ENCODE data around the gene DDX28.

DNA sequence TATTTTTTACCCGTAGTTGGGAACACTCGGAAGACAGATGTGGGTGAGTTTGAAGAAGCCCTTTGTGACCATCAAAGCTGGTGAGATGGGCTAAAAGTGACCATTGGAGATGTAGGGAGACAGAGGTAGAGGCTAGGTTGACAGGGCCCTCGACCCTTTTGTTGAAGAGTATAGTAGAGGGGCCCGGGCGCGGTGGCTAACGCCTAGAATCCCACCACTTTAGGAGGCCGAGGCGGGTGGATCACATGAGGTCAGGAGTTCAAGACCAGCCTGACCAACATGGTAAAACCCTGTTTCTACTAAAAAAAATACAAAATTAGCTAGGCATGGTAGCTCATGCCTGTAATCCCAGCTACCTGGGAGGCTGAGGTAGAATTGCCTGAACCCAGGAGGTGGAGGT is 45.9 kb upstream of the DDX28 start:
- TF ChIP-seq CHD4 (IDR thresholded peaks at IDR 0.05): no peak
- TF ChIP-seq, protein P1, sequence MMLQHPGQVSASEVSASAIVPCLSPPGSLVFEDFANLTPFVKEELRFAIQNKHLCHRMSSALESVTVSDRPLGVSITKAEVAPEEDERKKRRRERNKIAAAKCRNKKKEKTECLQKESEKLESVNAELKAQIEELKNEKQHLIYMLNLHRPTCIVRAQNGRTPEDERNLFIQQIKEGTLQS (IDR thresholded peaks at IDR 0.05; ENCODE audit: borderline replicate concordance, extremely low read depth, low read depth, low read length): no peak
- TF ChIP-seq, protein P2, sequence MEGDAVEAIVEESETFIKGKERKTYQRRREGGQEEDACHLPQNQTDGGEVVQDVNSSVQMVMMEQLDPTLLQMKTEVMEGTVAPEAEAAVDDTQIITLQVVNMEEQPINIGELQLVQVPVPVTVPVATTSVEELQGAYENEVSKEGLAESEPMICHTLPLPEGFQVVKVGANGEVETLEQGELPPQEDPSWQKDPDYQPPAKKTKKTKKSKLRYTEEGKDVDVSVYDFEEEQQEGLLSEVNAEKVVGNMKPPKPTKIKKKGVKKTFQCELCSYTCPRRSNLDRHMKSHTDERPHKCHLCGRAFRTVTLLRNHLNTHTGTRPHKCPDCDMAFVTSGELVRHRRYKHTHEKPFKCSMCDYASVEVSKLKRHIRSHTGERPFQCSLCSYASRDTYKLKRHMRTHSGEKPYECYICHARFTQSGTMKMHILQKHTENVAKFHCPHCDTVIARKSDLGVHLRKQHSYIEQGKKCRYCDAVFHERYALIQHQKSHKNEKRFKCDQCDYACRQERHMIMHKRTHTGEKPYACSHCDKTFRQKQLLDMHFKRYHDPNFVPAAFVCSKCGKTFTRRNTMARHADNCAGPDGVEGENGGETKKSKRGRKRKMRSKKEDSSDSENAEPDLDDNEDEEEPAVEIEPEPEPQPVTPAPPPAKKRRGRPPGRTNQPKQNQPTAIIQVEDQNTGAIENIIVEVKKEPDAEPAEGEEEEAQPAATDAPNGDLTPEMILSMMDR (IDR thresholded peaks at IDR 0.05 in 2 of 3, conservative IDR thresholded peaks at IDR 0.05 in 1 of 3; ENCODE audit: control insufficient read depth in 2 of 3, extremely low read depth in 1 of 3, insufficient read depth in 1 of 3, low read depth in 3 of 3, low read length in 3 of 3): no peak
- TF ChIP-seq BCL11A (IDR thresholded peaks at IDR 0.05; ENCODE audit: low read depth, low read length): no peak
- TF ChIP-seq FOXM1 (IDR thresholded peaks at IDR 0.05; ENCODE audit: low read depth, low read length): no peak
- no peak for TF ChIP-seq SIN3A (IDR thresholded peaks at IDR 0.05; ENCODE audit: low read depth, low read length)
- TF ChIP-seq EZH2 (IDR thresholded peaks at IDR 0.05; ENCODE audit: borderline replicate concordance, control insufficient read depth, low read depth, low read length): no peak
- no peak for TF ChIP-seq ETV6 (conservative IDR thresholded peaks at IDR 0.05 in 1 of 2, IDR thresholded peaks at IDR 0.05 in 1 of 2; ENCODE audit: borderline replicate concordance in 1 of 2, low read depth in 1 of 2)
- no peak for TF ChIP-seq FOXK2 (IDR thresholded peaks at IDR 0.05)
- TF ChIP-seq EGR1 (IDR thresholded peaks at IDR 0.05; ENCODE audit: borderline replicate concordance in 1 of 2, low read depth in 2 of 2, low read length in 2 of 2): no peak
- no peak for TF ChIP-seq RELA (IDR thresholded peaks at IDR 0.05; ENCODE audit: borderline replicate concordance, partially characterized antibody)

All from GM12878 (cell line).